DND-41 (cell line): ENCODE results near the gene TTYH2.

Source experiments
- ATAC-seq: fragments of 200-7000 bp; cut with Tn5 transposase; 3 replicates; pipeline ENCODE4 v1.9.1; 2021; ENCODE audit warnings: low read depth; ENCODE audit not compliant: insufficient read depth
- DNase-seq: peaks from one replicate; pipeline ENCODE4 v3.0.0-alpha.2; 2020
- H2AFZ ChIP-seq: 2 replicates; pipeline ENCODE4 v1.6.0; 2012; ENCODE audit warnings: low read depth, low read length
- H3K27ac ChIP-seq: 2 replicates; pipeline ENCODE4 v1.5.1; 2012; ENCODE audit warnings: low read length, inconsistent platforms
- H3K27me3 ChIP-seq: fragments of 200-600 bp; sonication (generic); 2 replicates; pipeline ENCODE4 v1.6.0; 2012; ENCODE audit warnings: low read length, mild to moderate bottlenecking, inconsistent platforms; ENCODE audit not compliant: insufficient read depth, poor library complexity
- H3K36me3 ChIP-seq: 2 replicates; pipeline ENCODE4 v1.5.1; 2012; ENCODE audit warnings: low read length, inconsistent platforms; ENCODE audit not compliant: insufficient read depth
- H3K4me1 ChIP-seq: 2 replicates; pipeline ENCODE4 v1.5.1; 2012; ENCODE audit warnings: mild to moderate bottlenecking, low read length; ENCODE audit not compliant: insufficient read depth
- H3K4me2 ChIP-seq: 2 replicates; pipeline ENCODE4 v1.6.0; 2012; ENCODE audit warnings: mild to moderate bottlenecking, moderate library complexity, low read length, inconsistent platforms; ENCODE audit not compliant: insufficient read depth
- H3K4me3 ChIP-seq, 2 experiments: fragments of 200-600 bp in 1 of 2; shearing (Covaris generic) in 1 of 2; 2 replicates each; pipeline ENCODE4 v1.5.1; 2012 to 2016; ENCODE audit warnings: inconsistent platforms in 2 of 2, low read length in 2 of 2, mild to moderate bottlenecking in 2 of 2, low read depth in 1 of 2, moderate library complexity in 1 of 2
- H3K79me2 ChIP-seq: 2 replicates; pipeline ENCODE4 v1.6.0; 2012; ENCODE audit warnings: low read length, inconsistent platforms; ENCODE audit not compliant: insufficient read depth
- H3K9ac ChIP-seq: 2 replicates; pipeline ENCODE4 v1.6.0; 2012; ENCODE audit warnings: low read depth, mild to moderate bottlenecking, inconsistent platforms, low read length, moderate library complexity
- H3K9me3 ChIP-seq: 2 replicates; pipeline ENCODE4 v1.5.1; 2012; ENCODE audit warnings: low read length, moderate library complexity, mild to moderate bottlenecking, inconsistent platforms; ENCODE audit not compliant: insufficient read depth, severe bottlenecking
- H4K20me1 ChIP-seq: 2 replicates; pipeline ENCODE4 v1.6.0; 2012; ENCODE audit warnings: low read length; ENCODE audit not compliant: insufficient read depth
- CTCF ChIP-seq: IDR thresholded peaks from 2 replicates; pipeline ENCODE4 v1.5.1; 2012; ENCODE audit warnings: borderline replicate concordance, low read length, moderate library complexity, mild to moderate bottlenecking; ENCODE audit not compliant: poor library complexity, severe bottlenecking; ENCODE audit errors: extremely low read depth
- EZH2 ChIP-seq: IDR thresholded peaks from 3 replicates; pipeline ENCODE4 v1.6.1; 2012; ENCODE audit warnings: borderline replicate concordance, low read depth, mild to moderate bottlenecking, moderate library complexity, low read length, inconsistent platforms; ENCODE audit not compliant: severe bottlenecking

The TTYH2 gene

GRCh38 chr17:74181341-74181740 is 32.0 kb upstream of the TTYH2 start:
- no peaks in the 10 kb centered on the region for H3K36me3 ChIP-seq
- ATAC-seq, result no peak
- no peak overlapping the region for H3K27ac ChIP-seq
- H3K27me3 ChIP-seq, result peaks cover 15% of the 10 kb centered on the region
- no peak overlapping the region for H3K4me3 ChIP-seq
- no peak overlapping the region for H3K4me2 ChIP-seq
- H3K79me2 ChIP-seq, result no peaks in the 10 kb centered on the region
- no peaks in the 10 kb centered on the region for H3K4me1 ChIP-seq
- no peaks in the 10 kb centered on the region; the same call in 1 of the 2 replicates for H4K20me1 ChIP-seq
- H3K9me3 ChIP-seq, result no peaks in the 10 kb centered on the region
- H3K9ac ChIP-seq, result no peak overlapping the region
- no peak for DNase-seq
- TF ChIP-seq CTCF, result no peak
- no peak for TF ChIP-seq EZH2
- H2AFZ ChIP-seq, result no peak overlapping the region

- Histone ChIP-seq H2AFZ (no peak overlapping the region), H3K4me2 (no peak overlapping the region), H3K79me2 (no peaks in the 10 kb centered on the region), H3K27ac (no peak overlapping the region), H3K27me3 (peaks cover 11% of the 10 kb centered on the region), H4K20me1 (no peaks in the 10 kb centered on the region; the same call in 1 of the 2 replicates), H3K9ac (no peak overlapping the region), H3K9me3 (no peaks in the 10 kb centered on the region), H3K4me3 (no peak overlapping the region), H3K4me1 (no peaks in the 10 kb centered on the region), H3K36me3 (no peaks in the 10 kb centered on the region)
- TF ChIP-seq CTCF, result no peak
- no peak for TF ChIP-seq EZH2
- no peak for ATAC-seq
- DNase-seq, result no peak
These were observed 31.2 kb upstream of the TTYH2 start for GRCh38 chr17:74182041-74182723.

GRCh38 chr17:74183411-74183810 is 30.0 kb upstream of the TTYH2 start:
- no peaks in the 10 kb centered on the region for H3K79me2 ChIP-seq
- no peak overlapping the region for H3K4me2 ChIP-seq
- no peaks in the 10 kb centered on the region for H3K9me3 ChIP-seq
- H2AFZ ChIP-seq, result no peak overlapping the region
- peaks cover 8% of the 10 kb centered on the region for H3K27me3 ChIP-seq
- ATAC-seq (no peak), DNase-seq (no peak)
- TF ChIP-seq EZH2 (no peak), CTCF (no peak)
- H4K20me1 ChIP-seq, result no peaks in the 10 kb centered on the region; the same call in 1 of the 2 replicates
- no peaks in the 10 kb centered on the region for H3K4me1 ChIP-seq
- no peak overlapping the region for H3K9ac ChIP-seq
- H3K36me3 ChIP-seq, result no peaks in the 10 kb centered on the region
- no peak overlapping the region for H3K4me3 ChIP-seq
- H3K27ac ChIP-seq, result no peak overlapping the region
